Sigmoid colon (tissue), 4 donors: ENCODE data around the gene PAX9.

Experiments used
- CTCF ChIP-seq, 4 experiments: fragments of 450-650 bp in 3 of 4; fragments of 200-600 bp in 1 of 4; IDR thresholded peaks; one replicate each; pipeline ENCODE4 v1.5.1; 2016 to 2019; ENCODE audit warnings: antibody characterized with exemption in 4 of 4, mild to moderate bottlenecking in 3 of 4, moderate library complexity in 2 of 4
- EP300 ChIP-seq, 4 donors: sonication (generic); formaldehyde crosslinking; IDR thresholded peaks; one replicate each; pipeline ENCODE4 v1.6.1; 2017; ENCODE audit warnings: antibody characterized with exemption in 4 of 4
- POLR2A ChIP-seq, 2 donors: fragments of 450-650 bp; IDR thresholded peaks; one replicate each; pipeline ENCODE4 v1.6.1; 2016; ENCODE audit warnings: antibody characterized with exemption in 2 of 2, mild to moderate bottlenecking in 2 of 2, moderate library complexity in 2 of 2
- POLR2AphosphoS5 ChIP-seq, 4 donors: sonication (generic); formaldehyde crosslinking; IDR thresholded peaks; one replicate each; pipeline ENCODE4 v1.6.1; 2017; ENCODE audit warnings: antibody characterized with exemption in 4 of 4

DNA sequence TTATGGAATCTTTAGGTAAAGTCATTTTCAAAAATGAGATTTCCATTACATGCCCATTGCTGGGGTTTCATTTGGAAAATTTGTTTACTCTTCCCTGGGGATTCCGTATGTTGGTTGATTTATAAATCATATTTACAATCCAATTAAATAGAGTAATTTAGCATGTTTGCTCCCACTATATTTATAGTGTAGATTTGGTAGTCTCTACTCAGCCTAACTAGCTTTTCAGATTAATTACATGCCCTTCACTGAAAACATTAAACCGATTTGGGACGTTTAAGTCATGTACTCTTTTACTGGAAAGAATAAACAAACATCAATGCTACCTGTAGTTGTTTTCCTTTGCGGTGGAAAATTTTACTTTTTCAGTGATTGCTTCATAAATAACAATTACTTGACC, 10.4 kb downstream of the PAX9 start:
- no peak for TF ChIP-seq CTCF (IDR thresholded peaks at IDR 0.05)
- no peak for TF ChIP-seq POLR2A (IDR thresholded peaks at IDR 0.05)
- no peak for TF ChIP-seq POLR2AphosphoS5 (IDR thresholded peaks at IDR 0.05)
- no peak for TF ChIP-seq EP300 (IDR thresholded peaks at IDR 0.05)
